IMR-90 (cell line): ENCODE data around the gene RGS5. TPM values are rescaled to one million over a fixed set of nuclear protein-coding genes. Genes with fewer than 3 reads are reported as not detected.

Source experiments
- ATAC-seq: fragments of 200-7000 bp; cut with Tn5 transposase; 2 replicates; pipeline ENCODE4 v1.9.1; 2020; ENCODE audit warnings: low read depth, mild to moderate bottlenecking, moderate library complexity
- BruUV-seq: library from RNA; stranded (reverse); fragments of 400-500 nt; replicated peaks from 2 replicates; lab custom pipeline; 2021; lab: Mats Ljungman, UMichigan
- CTCF ChIA-PET: fragments of 300-600 bp; formaldehyde crosslinking; extraction: SDS; loops from one replicate; lab custom pipeline; 2021; ENCODE audit warnings: antibody characterized with exemption; lab: Yijun Ruan, JAX
- POLR2A ChIA-PET: fragments of 300-600 bp; sonication (Branson Sonifier 250); formaldehyde crosslinking; loops from one replicate; lab custom pipeline; 2022; ENCODE audit warnings: antibody characterized with exemption; ENCODE audit not compliant: unreplicated experiment; lab: Charles Lee
- DNase-seq: peaks from one replicate; pipeline ENCODE4 v3.0.0; 2013
- H2AFZ ChIP-seq: replicated peaks from 2 replicates; pipeline ENCODE3; 2013; ENCODE audit warnings: low read length, mild to moderate bottlenecking; ENCODE audit not compliant: poor library complexity
- H2AK5ac ChIP-seq: 2 replicates; pipeline ENCODE4 v1.6.1; 2013; ENCODE audit warnings: low read depth, low read length, inconsistent platforms
- H2AK9ac ChIP-seq: replicated peaks from 2 replicates; pipeline ENCODE3; 2013; ENCODE audit warnings: mild to moderate bottlenecking, low read depth, low read length, moderate library complexity; ENCODE audit not compliant: poor library complexity
- H2BK120ac ChIP-seq: 2 replicates; pipeline ENCODE4 v1.6.1; 2013; ENCODE audit warnings: low read depth, low read length, inconsistent platforms
- H2BK15ac ChIP-seq: 3 replicates; pipeline ENCODE4 v1.6.1; 2013; ENCODE audit warnings: low read depth, low read length, inconsistent platforms
- H2BK20ac ChIP-seq: 2 replicates; pipeline ENCODE4 v1.6.1; 2013; ENCODE audit warnings: low read depth, mild to moderate bottlenecking, inconsistent platforms, low read length, moderate library complexity
- H2BK5ac ChIP-seq: 2 replicates; pipeline ENCODE4 v1.6.1; 2013; ENCODE audit warnings: mild to moderate bottlenecking, low read depth, low read length, inconsistent platforms; ENCODE audit not compliant: poor library complexity, severe bottlenecking
- H3K14ac ChIP-seq: replicated peaks from 2 replicates; pipeline ENCODE4 v1.6.1; 2013; ENCODE audit warnings: low read depth, low read length, inconsistent platforms
- H3K18ac ChIP-seq: 2 replicates; pipeline ENCODE4 v1.6.1; 2013; ENCODE audit warnings: low read depth, low read length, control low read depth
- H3K23ac ChIP-seq: 2 replicates; pipeline ENCODE4 v1.6.1; 2013; ENCODE audit warnings: low read depth, low read length, inconsistent platforms
- H3K27ac ChIP-seq: 2 replicates; pipeline ENCODE4 v1.5.1; 2013; ENCODE audit warnings: mild to moderate bottlenecking, control low read depth, low read length; ENCODE audit not compliant: insufficient read depth
- H3K27me3 ChIP-seq: 2 replicates; pipeline ENCODE4 v1.6.1; 2013; ENCODE audit warnings: low read length; ENCODE audit not compliant: control insufficient read depth, insufficient read depth
- H3K36me3 ChIP-seq: 2 replicates; pipeline ENCODE4 v1.6.1; 2013; ENCODE audit warnings: low read length, mixed read lengths; ENCODE audit not compliant: control insufficient read depth, insufficient read depth
- H3K4ac ChIP-seq: 2 replicates; pipeline ENCODE4 v1.6.1; 2013; ENCODE audit warnings: low read depth, low read length, inconsistent platforms
- H3K4me1 ChIP-seq: 2 replicates; pipeline ENCODE4 v1.6.1; 2013; ENCODE audit warnings: low read length, mixed read lengths; ENCODE audit not compliant: control insufficient read depth, insufficient read depth
- H3K4me2 ChIP-seq: 2 replicates; pipeline ENCODE4 v1.6.1; 2013; ENCODE audit warnings: low read depth, mild to moderate bottlenecking, control low read depth, low read length, moderate library complexity
- H3K4me3 ChIP-seq: 2 replicates; pipeline ENCODE4 v1.5.1; 2013; ENCODE audit warnings: low read depth, mild to moderate bottlenecking, control low read depth, low read length, moderate library complexity; ENCODE audit not compliant: insufficient read depth
- H3K56ac ChIP-seq: 2 replicates; pipeline ENCODE4 v1.6.1; 2013; ENCODE audit warnings: low read length, inconsistent platforms; ENCODE audit not compliant: insufficient read depth; ENCODE audit errors: extremely low read depth
- H3K79me1 ChIP-seq, 2 experiments: 2 replicates each; pipeline ENCODE4 v1.6.1; 2013; ENCODE audit warnings: low read length in 2 of 2, inconsistent platforms in 1 of 2, low read depth in 1 of 2
- H3K9ac ChIP-seq: 2 replicates; pipeline ENCODE4 v1.6.1; 2013; ENCODE audit warnings: low read depth, low read length, control low read depth
- H3K9me1 ChIP-seq: 2 replicates; pipeline ENCODE4 v1.6.1; 2013; ENCODE audit warnings: low read length, inconsistent platforms; ENCODE audit not compliant: insufficient read depth
- H3K9me3 ChIP-seq: 2 replicates; pipeline ENCODE4 v1.6.1; 2013; ENCODE audit warnings: low read length; ENCODE audit not compliant: control insufficient read depth, insufficient read depth
- H4K20me1 ChIP-seq: 2 replicates; pipeline ENCODE4 v1.6.1; 2013; ENCODE audit warnings: low read length, inconsistent platforms; ENCODE audit not compliant: insufficient read depth
- H4K5ac ChIP-seq: 2 replicates; pipeline ENCODE4 v1.6.1; 2013; ENCODE audit warnings: mild to moderate bottlenecking, low read depth, low read length, control low read depth
- H4K8ac ChIP-seq, 2 experiments: 2 replicates each; pipeline ENCODE4 v1.6.1; 2013; ENCODE audit warnings: low read depth in 2 of 2, low read length in 2 of 2, control low read depth in 1 of 2, inconsistent platforms in 1 of 2
- H4K91ac ChIP-seq: 2 replicates; pipeline ENCODE4 v1.6.1; 2013; ENCODE audit warnings: low read depth, low read length, inconsistent platforms; ENCODE audit not compliant: insufficient read depth
- BHLHE40 ChIP-seq: fragments of 150-350 bp; IDR thresholded peaks from 2 replicates; pipeline ENCODE4 v1.6.1; 2016; ENCODE audit warnings: mild to moderate bottlenecking, low read depth, low read length
- CEBPB ChIP-seq: IDR thresholded peaks from 2 replicates; pipeline ENCODE4 v1.6.1; 2012; ENCODE audit warnings: low read depth, low read length, improper control_type of control experiment
- CHD1 ChIP-seq: IDR thresholded peaks from 2 replicates; pipeline ENCODE4 v1.6.1; 2012; ENCODE audit warnings: low read depth, low read length, improper control_type of control experiment
- ELK1 ChIP-seq: fragments of 150-350 bp; IDR thresholded peaks from 2 replicates; pipeline ENCODE4 v1.6.1; 2016; ENCODE audit warnings: low read depth, mild to moderate bottlenecking, low read length, moderate library complexity, borderline replicate concordance
- FOS ChIP-seq: fragments of 150-350 bp; IDR thresholded peaks from 2 replicates; pipeline ENCODE4 v1.6.1; 2016; ENCODE audit warnings: low read depth, low read length
- MAFK ChIP-seq: IDR thresholded peaks from 2 replicates; pipeline ENCODE4 v1.6.1; 2012; ENCODE audit warnings: low read depth, low read length, improper control_type of control experiment
- MAZ ChIP-seq: IDR thresholded peaks from 2 replicates; pipeline ENCODE4 v1.6.1; 2012; ENCODE audit warnings: low read depth, mild to moderate bottlenecking, low read length, improper control_type of control experiment, moderate library complexity, borderline replicate concordance
- MXI1 ChIP-seq: IDR thresholded peaks from 2 replicates; pipeline ENCODE4 v1.6.1; 2012; ENCODE audit warnings: low read depth, mild to moderate bottlenecking, low read length, moderate library complexity, borderline replicate concordance
- NFE2L2 ChIP-seq: fragments of 150-350 bp; IDR thresholded peaks from 2 replicates; pipeline ENCODE4 v1.6.1; 2016; ENCODE audit warnings: low read depth, mild to moderate bottlenecking, low read length
- POLR2A ChIP-seq: IDR thresholded peaks from 2 replicates; pipeline ENCODE4 v1.6.1; 2012; ENCODE audit warnings: mild to moderate bottlenecking, low read depth, low read length
- RAD21 ChIP-seq: IDR thresholded peaks from 2 replicates; pipeline ENCODE4 v1.6.1; 2012; ENCODE audit warnings: low read length, improper control_type of control experiment
- RCOR1 ChIP-seq: IDR thresholded peaks from 2 replicates; pipeline ENCODE4 v1.6.1; 2012; ENCODE audit warnings: mild to moderate bottlenecking, low read length, improper control_type of control experiment; ENCODE audit not compliant: insufficient replicate concordance
- RFX5 ChIP-seq: IDR thresholded peaks from 2 replicates; pipeline ENCODE4 v1.8.0; 2012; ENCODE audit warnings: low read depth, mild to moderate bottlenecking, low read length, moderate library complexity
- SMC3 ChIP-seq: fragments of 150-350 bp; IDR thresholded peaks from 2 replicates; pipeline ENCODE4 v1.6.1; 2016; ENCODE audit warnings: low read depth, mild to moderate bottlenecking, antibody characterized with exemption, low read length, moderate library complexity
- WGBS, 2 experiments: methylation state at CpG; one replicate each; pipeline versions ENCODE4 v1.1.5 to v1.1.7; 2013; ENCODE audit warnings: missing lambda C conversion rate in 2 of 2; ENCODE audit not compliant: insufficient read length in 1 of 2; ENCODE audit errors: extremely low coverage in 2 of 2; 5-methylcytosine and 5-hydroxymethylcytosine counted together
- dilution Hi-C: fragments of 300-500 bp; cut with HindIII; formaldehyde crosslinking; loops from one replicate; pipeline ENCODE4 v1.14.3; 2018; ENCODE audit warnings: low sequenced_read_pairs; ENCODE audit not compliant: unreplicated experiment
- in situ Hi-C: fragments of 300-500 bp; cut with MboI; formaldehyde crosslinking; loops from 3 replicates; pipeline ENCODE4 v1.14.3; 2019; ENCODE audit warnings: low sequenced_read_pairs, inconsistent platforms, mixed read lengths
- intact Hi-C: fragments of 100-400 bp; cut with micrococcal nuclease; formaldehyde crosslinking; loops from 2 replicates; pipeline ENCODE4 v1.10.0; 2022
- polyA plus RNA-seq, 3 experiments: library from polyadenylated mRNA; depleted of rRNA; stranded (reverse); fragments of >200 nt; gene quantifications; 2 replicates each; pipeline ENCODE4 v1.2.3, GENCODE V29; 2012; ENCODE audit warnings: low replicate concordance in 1 of 3
- total RNA-seq: library from RNA; depleted of rRNA; stranded (reverse); fragments of >200 nt; gene quantifications from 2 replicates; pipeline ENCODE4 v1.2.3, GENCODE V29; 2012
- TF ChIP-seq, protein P1 (sequence below): conservative IDR thresholded peaks from 2 replicates; pipeline ENCODE4 v1.5.1; 2012; ENCODE audit warnings: mild to moderate bottlenecking, low read depth, low read length, improper control_type of control experiment
- TF ChIP-seq, protein P2 (sequence below): fragments of 150-350 bp; IDR thresholded peaks from 2 replicates; pipeline ENCODE4 v1.6.1; 2017; ENCODE audit warnings: mild to moderate bottlenecking, antibody characterized with exemption, low read length, low read depth

The RGS5 gene
- total and polyA plus RNA-seq, 2 of the 4 experiments (the other 2 are of a cell fraction), result 21.4 to 40.0 TPM

DNA sequence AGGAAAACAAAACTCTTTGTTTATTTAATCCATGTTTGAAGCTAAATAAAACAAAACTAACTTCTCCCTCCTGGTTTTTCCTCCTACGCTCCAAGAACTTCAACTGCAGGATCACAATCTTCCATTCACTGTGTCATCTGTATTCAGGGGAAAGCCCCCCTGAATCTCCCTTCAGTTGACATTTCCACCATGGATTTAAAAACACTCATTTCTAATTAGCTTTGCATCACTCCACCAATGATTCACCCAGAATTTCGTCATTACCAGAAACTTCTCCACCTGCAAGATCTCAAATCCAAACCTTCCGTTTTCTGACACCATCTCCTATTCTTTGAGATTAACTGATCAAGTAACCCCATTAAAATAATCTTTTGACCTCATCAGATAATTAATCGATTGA, 10.9 kb upstream of the RGS5 start:
- Histone ChIP-seq H3K9me1 (no peaks in the 10 kb centered on the region), H3K4ac (no peak overlapping the region), H4K20me1 (no peaks in the 10 kb centered on the region), H4K5ac (no peak overlapping the region), H3K23ac (no peak overlapping the region), H3K56ac (no peak overlapping the region), H3K9me3 (no peaks in the 10 kb centered on the region), H2BK15ac (no peak overlapping the region), H3K4me3 (no peak overlapping the region), H3K14ac (no peak overlapping the region), H2BK5ac (no peak overlapping the region), H2AK9ac (no peak overlapping the region), H3K27me3 (no peaks in the 10 kb centered on the region), H3K4me1 (no peaks in the 10 kb centered on the region), H4K8ac (no peak overlapping the region), H2BK120ac (no peak overlapping the region), H2BK20ac (no peak overlapping the region), H3K79me1 (no peaks in the 10 kb centered on the region), H3K27ac (no peak overlapping the region), H3K36me3 (no peaks in the 10 kb centered on the region), H3K4me2 (no peak overlapping the region), H4K91ac (no peak overlapping the region), H3K18ac (no peak overlapping the region), H2AFZ (no peak overlapping the region), H3K9ac (no peak overlapping the region), H2AK5ac (no peak overlapping the region)
- intact Hi-C loops (no loop called here), dilution Hi-C loops (no loop called here), in situ Hi-C loops (no loop called here)
- 93 to 100% methylated on average over 1 to 2 of the region's 4 CpGs for WGBS, 2 experiments
- TF ChIP-seq FOS (no peak), ELK1 (no peak), MAZ (no peak), MAFK (no peak), RAD21 (no peak), MXI1 (no peak), BHLHE40 (no peak), SMC3 (no peak), NFE2L2 (no peak), RFX5 (no peak), CHD1 (no peak), POLR2A (no peak), RCOR1 (no peak), CEBPB (no peak)
- TF ChIP-seq, protein P1, sequence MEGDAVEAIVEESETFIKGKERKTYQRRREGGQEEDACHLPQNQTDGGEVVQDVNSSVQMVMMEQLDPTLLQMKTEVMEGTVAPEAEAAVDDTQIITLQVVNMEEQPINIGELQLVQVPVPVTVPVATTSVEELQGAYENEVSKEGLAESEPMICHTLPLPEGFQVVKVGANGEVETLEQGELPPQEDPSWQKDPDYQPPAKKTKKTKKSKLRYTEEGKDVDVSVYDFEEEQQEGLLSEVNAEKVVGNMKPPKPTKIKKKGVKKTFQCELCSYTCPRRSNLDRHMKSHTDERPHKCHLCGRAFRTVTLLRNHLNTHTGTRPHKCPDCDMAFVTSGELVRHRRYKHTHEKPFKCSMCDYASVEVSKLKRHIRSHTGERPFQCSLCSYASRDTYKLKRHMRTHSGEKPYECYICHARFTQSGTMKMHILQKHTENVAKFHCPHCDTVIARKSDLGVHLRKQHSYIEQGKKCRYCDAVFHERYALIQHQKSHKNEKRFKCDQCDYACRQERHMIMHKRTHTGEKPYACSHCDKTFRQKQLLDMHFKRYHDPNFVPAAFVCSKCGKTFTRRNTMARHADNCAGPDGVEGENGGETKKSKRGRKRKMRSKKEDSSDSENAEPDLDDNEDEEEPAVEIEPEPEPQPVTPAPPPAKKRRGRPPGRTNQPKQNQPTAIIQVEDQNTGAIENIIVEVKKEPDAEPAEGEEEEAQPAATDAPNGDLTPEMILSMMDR, result no peak
- TF ChIP-seq, protein P2, sequence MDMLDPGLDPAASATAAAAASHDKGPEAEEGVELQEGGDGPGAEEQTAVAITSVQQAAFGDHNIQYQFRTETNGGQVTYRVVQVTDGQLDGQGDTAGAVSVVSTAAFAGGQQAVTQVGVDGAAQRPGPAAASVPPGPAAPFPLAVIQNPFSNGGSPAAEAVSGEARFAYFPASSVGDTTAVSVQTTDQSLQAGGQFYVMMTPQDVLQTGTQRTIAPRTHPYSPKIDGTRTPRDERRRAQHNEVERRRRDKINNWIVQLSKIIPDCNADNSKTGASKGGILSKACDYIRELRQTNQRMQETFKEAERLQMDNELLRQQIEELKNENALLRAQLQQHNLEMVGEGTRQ, result no peak
- BruUV-seq, result no TSS peak
- ChIA-PET POLR2A (no interaction called here), CTCF (no interaction called here)
- DNase-seq, result no peak
- ATAC-seq, result no peak
